Activated gamma-delta T cell treated with Interleukin-2 at 50 U/mL for 16 hours (primary cell): Measurements from ENCODE around the gene CCL18.
A peak's percentile ranks its signal among the peaks of the same experiment; 100 is the strongest.
"Not testable (repeated sequence)": the region's sequence is repeated elsewhere in the genome, so short reads cannot be mapped to it uniquely, and the experiment has no call there.

Experiments used
- DNase-seq: peaks from one replicate; pipeline ENCODE4 v3.0.0-alpha.2; 2020

The CCL18 gene

GRCh38 chr17:36104701-36105181, 40.7 kb downstream of the CCL18 start:
- DNase-seq = no peak

GRCh38 chr17:36105781-36106492, 41.9 kb downstream of the CCL18 start:
- DNase-seq = no peak

GRCh38 chr17:36106493-36106835, 42.4 kb downstream of the CCL18 start:
- no peak for DNase-seq

- peak; percentile 21 for DNase-seq
These were observed 43.6 kb downstream of the CCL18 start for GRCh38 chr17:36107660-36108059.

- not testable (repeated sequence) for DNase-seq
These were observed 44.2 kb downstream of the CCL18 start for GRCh38 chr17:36108265-36108664.

GRCh38 chr17:36111068-36111490, 47.0 kb downstream of the CCL18 start:
- no peak for DNase-seq

- DNase-seq = no peak
These were observed 48.5 kb downstream of the CCL18 start for GRCh38 chr17:36112572-36112971.

- not testable (repeated sequence) for DNase-seq
These were observed 49.1 kb downstream of the CCL18 start for GRCh38 chr17:36113131-36113530.

GRCh38 chr17:36114971-36115648, 51.0 kb downstream of the CCL18 start:
- not testable (repeated sequence) for DNase-seq

- DNase-seq = not testable (repeated sequence)
These were observed 51.5 kb downstream of the CCL18 start for GRCh38 chr17:36115649-36115977.

GRCh38 chr17:36117505-36118382, 53.7 kb downstream of the CCL18 start:
- no peak for DNase-seq

- no peak for DNase-seq
These were observed 54.6 kb downstream of the CCL18 start for GRCh38 chr17:36118477-36119353.

- DNase-seq = no peak
These were observed 56.1 kb downstream of the CCL18 start for GRCh38 chr17:36120221-36120620.

- DNase-seq = not testable (repeated sequence)
These were observed 57.0 kb downstream of the CCL18 start for GRCh38 chr17:36121099-36121498.
